HCT116 (cell line): ENCODE measurements around the gene DCP1B. TPM values are rescaled to one million over a fixed set of nuclear protein-coding genes. Genes with fewer than 3 reads are reported as not detected.

ENCODE experiments used
- ATAC-seq: fragments of 200-7000 bp; cut with Tn5 transposase; 2 replicates; pipeline ENCODE4 v1.9.1; 2020; ENCODE audit warnings: mild to moderate bottlenecking, moderate library complexity
- Bru-seq: library from RNA; stranded (reverse); fragments of 400-500 nt; gene quantifications from one replicate; lab custom pipeline; 2021; lab: Mats Ljungman, UMichigan
- BruChase-seq, 2 experiments: library from RNA; stranded (reverse); fragments of 400-500 nt; gene quantifications; one replicate each; lab custom pipeline; 2021; lab: Mats Ljungman, UMichigan
- BruUV-seq: library from RNA; stranded (reverse); fragments of 400-500 nt; replicated peaks from 2 replicates; lab custom pipeline; 2021; lab: Mats Ljungman, UMichigan
- CTCF ChIA-PET: fragments of 300-600 bp; sonication (Branson Sonifier 250); formaldehyde crosslinking; loops from one replicate; lab custom pipeline; 2021; ENCODE audit warnings: antibody characterized with exemption; lab: Charles Lee
- POLR2A ChIA-PET: fragments of 300-600, 350-600 bp; sonication (Branson Sonifier 250); formaldehyde crosslinking; loops from one replicate; lab custom pipeline; 2021; ENCODE audit warnings: antibody characterized with exemption; lab: Charles Lee
- RAD21 ChIA-PET, 2 experiments: fragments of 300-600 bp; sonication (Branson Sonifier 250); formaldehyde crosslinking; loops; one replicate each; lab custom pipeline; 2023; ENCODE audit warnings: low total read pairs in 2 of 2; ENCODE audit not compliant: uncharacterized antibody in 2 of 2, unreplicated experiment in 2 of 2, low non-redundant PET in 1 of 2; lab: Charles Lee
- DNase-seq: peaks from one replicate; pipeline ENCODE4 v3.0.0-alpha.2; 2010; ENCODE audit warnings: low read depth, low spot score
- H2AFZ ChIP-seq: fragments of 200-600 bp; shearing (Covaris generic), sonication (generic); 2 replicates; pipeline ENCODE4 v1.6.1; 2017; ENCODE audit warnings: low read depth, mixed run types, mixed read lengths, antibody characterized with exemption, low read length; ENCODE audit not compliant: poor library complexity, severe bottlenecking
- H3K27ac ChIP-seq: 2 replicates; pipeline ENCODE4 v1.5.1; 2012; ENCODE audit warnings: low read depth, low read length
- H3K27me3 ChIP-seq: fragments of 200-600 bp; sonication (generic); 2 replicates; pipeline ENCODE4 v1.6.1; 2016; ENCODE audit warnings: mixed run types, low read length, mixed read lengths; ENCODE audit not compliant: insufficient read depth
- H3K36me3 ChIP-seq, 2 experiments: fragments of 200-500 bp in 1 of 2; fragments of 200-600 bp in 1 of 2; sonication (Bioruptor generic) in 1 of 2; sonication (generic) in 1 of 2; 2 replicates each; pipeline versions ENCODE4 v1.5.1 to v1.6.1; 2014 to 2016; ENCODE audit warnings: low read length in 2 of 2, inconsistent platforms in 1 of 2, mixed read lengths in 1 of 2, mixed run types in 1 of 2; ENCODE audit not compliant: insufficient read depth in 2 of 2, control insufficient read depth in 1 of 2
- H3K4me1 ChIP-seq, 2 experiments: fragments of 200-600 bp in 1 of 2; sonication (generic) in 1 of 2; 2 replicates each; pipeline versions ENCODE4 v1.5.1 to v1.6.1; 2012 to 2017; ENCODE audit warnings: low read length in 2 of 2, inconsistent platforms in 1 of 2, mild to moderate bottlenecking in 1 of 2, mixed read lengths in 1 of 2, mixed run types in 1 of 2, moderate library complexity in 1 of 2; ENCODE audit not compliant: insufficient read depth in 2 of 2, control insufficient read depth in 1 of 2
- H3K4me2 ChIP-seq: fragments of 200-600 bp; sonication (generic); 2 replicates; pipeline ENCODE4 v1.6.1; 2017; ENCODE audit warnings: mixed run types, low read length, mixed read lengths
- H3K4me3 ChIP-seq, 2 experiments: fragments of 200-600 bp in 1 of 2; sonication (generic) in 1 of 2; replicated peaks in 1 of 2; 2 replicates each; pipeline ENCODE4 v1.5.1; 2011 to 2016; ENCODE audit warnings: low read length in 2 of 2, control low read depth in 1 of 2, low read depth in 1 of 2, mild to moderate bottlenecking in 1 of 2, mixed read lengths in 1 of 2, mixed run types in 1 of 2
- H3K79me2 ChIP-seq: fragments of 200-600 bp; sonication (generic); 2 replicates; pipeline ENCODE4 v1.6.1; 2017; ENCODE audit warnings: mild to moderate bottlenecking, mixed run types, low read length, moderate library complexity, mixed read lengths; ENCODE audit not compliant: insufficient read depth
- H3K9ac ChIP-seq: fragments of 200-600 bp; sonication (generic); 2 replicates; pipeline ENCODE4 v1.6.1; 2016; ENCODE audit warnings: low read length, mixed read lengths
- H3K9me2 ChIP-seq: fragments of 200-600 bp; sonication (generic), shearing (Covaris generic); 2 replicates; pipeline ENCODE4 v1.6.1; 2017; ENCODE audit warnings: mixed run types, mild to moderate bottlenecking, moderate library complexity; ENCODE audit not compliant: insufficient read depth
- H3K9me3 ChIP-seq, 2 experiments: fragments of 200-500 bp in 1 of 2; fragments of 200-600 bp in 1 of 2; sonication (Bioruptor generic) in 1 of 2; sonication (generic) in 1 of 2; 2 replicates each; pipeline ENCODE4 v1.6.1; 2014 to 2017; ENCODE audit warnings: low read length in 2 of 2, mixed read lengths in 2 of 2, inconsistent platforms in 1 of 2, low read depth in 1 of 2, mild to moderate bottlenecking in 1 of 2, mixed run types in 1 of 2, moderate library complexity in 1 of 2; ENCODE audit not compliant: control insufficient read depth in 1 of 2, insufficient read depth in 1 of 2
- H4K20me1 ChIP-seq: fragments of 200-600 bp; sonication (generic), shearing (Covaris generic); 2 replicates; pipeline ENCODE4 v1.6.1; 2017; ENCODE audit warnings: mixed run types, mild to moderate bottlenecking, moderate library complexity; ENCODE audit not compliant: insufficient read depth
- CBX3 ChIP-seq: IDR thresholded peaks from 2 replicates; pipeline ENCODE4 v1.6.1; 2012; ENCODE audit warnings: low read depth
- CEBPB ChIP-seq: IDR thresholded peaks from 2 replicates; pipeline ENCODE4 v1.6.1; 2012; ENCODE audit warnings: low read depth
- EGR1 ChIP-seq: IDR thresholded peaks from 2 replicates; pipeline ENCODE4 v1.6.1; 2012; ENCODE audit warnings: low read depth
- ELF1 ChIP-seq: IDR thresholded peaks from 2 replicates; pipeline ENCODE4 v1.6.1; 2012; ENCODE audit warnings: low read depth, borderline replicate concordance
- EZH2 ChIP-seq: fragments of 200-600 bp; sonication (generic); IDR thresholded peaks from 2 replicates; pipeline ENCODE4 v1.6.1; 2017; ENCODE audit warnings: antibody characterized with exemption, mixed run types
- EZH2phosphoT487 ChIP-seq: fragments of 200-600 bp; IDR thresholded peaks from 2 replicates; pipeline ENCODE4 v1.6.1; 2018; ENCODE audit warnings: antibody characterized with exemption, borderline replicate concordance
- JUND ChIP-seq: IDR thresholded peaks from 2 replicates; pipeline ENCODE4 v1.6.1; 2012
- RAD21 ChIP-seq: IDR thresholded peaks from 2 replicates; pipeline ENCODE4 v1.6.1; 2012; ENCODE audit warnings: low read depth, mild to moderate bottlenecking
- SIN3A ChIP-seq: IDR thresholded peaks from 2 replicates; pipeline ENCODE4 v1.6.1; 2012; ENCODE audit warnings: low read depth
- SRF ChIP-seq: IDR thresholded peaks from 2 replicates; pipeline ENCODE4 v1.6.1; 2012; ENCODE audit warnings: low read depth
- TCF7L2 ChIP-seq: IDR thresholded peaks from 2 replicates; pipeline ENCODE4 v1.7.0; 2011; ENCODE audit warnings: borderline replicate concordance, inconsistent platforms; ENCODE audit not compliant: insufficient read depth, insufficient read length; ENCODE audit errors: extremely low read depth
- YY1 ChIP-seq: IDR thresholded peaks from 2 replicates; pipeline ENCODE4 v1.6.1; 2011; ENCODE audit warnings: low read length, low read depth, moderate library complexity, mild to moderate bottlenecking; ENCODE audit not compliant: insufficient replicate concordance; ENCODE audit errors: extremely low read depth
- ZFX ChIP-seq: fragments of 450-650 bp; IDR thresholded peaks from 2 replicates; pipeline ENCODE4 v1.6.1; 2017
- ZNF274 ChIP-seq: fragments of 200-500 bp; sonication (Bioruptor generic); IDR thresholded peaks from 2 replicates; pipeline ENCODE4 v1.6.1; 2014; ENCODE audit warnings: mild to moderate bottlenecking, low read depth, low read length, inconsistent platforms
- intact Hi-C: fragments of 100-400 bp; cut with micrococcal nuclease; formaldehyde crosslinking; loops from 2 replicates; pipeline ENCODE4 v1.10.0; 2022
- long read RNA-seq: library from polyadenylated mRNA; unstranded; transcript quantifications from one replicate; pipeline ENCODE4 v2.0.0, GENCODE V29; 2021; ENCODE audit not compliant: unreplicated experiment
- polyA plus RNA-seq: library from polyadenylated mRNA; unstranded; fragments of >200 nt; gene quantifications from 2 replicates; pipeline ENCODE4 v1.2.1, GENCODE V29; 2012; ENCODE audit warnings: missing spikeins
- total RNA-seq: library from RNA; stranded (reverse); gene quantifications from one replicate; pipeline ENCODE4 v1.2.1, GENCODE V29; 2021; ENCODE audit not compliant: unreplicated experiment
- TF ChIP-seq, protein P1 (sequence below): IDR thresholded peaks from 2 replicates; pipeline ENCODE4 v1.6.1; 2012
- TF ChIP-seq, protein P2 (sequence below), 3 experiments: fragments of 200-600 bp in 1 of 3; sonication (generic) in 1 of 3; IDR thresholded peaks in 2 of 3; conservative IDR thresholded peaks in 1 of 3; 2 replicates each; pipeline ENCODE4 v1.5.1; 2012 to 2017; ENCODE audit warnings: low read depth in 2 of 3, low read length in 2 of 3, antibody characterized with exemption in 1 of 3, borderline replicate concordance in 1 of 3, control low read depth in 1 of 3, mild to moderate bottlenecking in 1 of 3, mixed read lengths in 1 of 3, mixed run types in 1 of 3, moderate library complexity in 1 of 3; ENCODE audit not compliant: insufficient read depth in 1 of 3
- TF ChIP-seq, protein P3 (sequence below): IDR thresholded peaks from 2 replicates; pipeline ENCODE4 v1.6.1; 2011; ENCODE audit warnings: mild to moderate bottlenecking, low read length, moderate library complexity; ENCODE audit not compliant: insufficient replicate concordance; ENCODE audit errors: extremely low read depth

Gene DCP1B
- 13.8 TPM for total RNA-seq
- polyA plus RNA-seq = 9.1 and 13.1 TPM in 2 replicates
- percentile 73 among the genes with signal in this experiment for Bru-seq, nascent RNA
- BruChase-seq, experiment 1, labeled RNA remaining after a 6-hour chase = percentile 51 among the genes with signal in this experiment
- BruChase-seq, experiment 2, labeled RNA remaining after a 2-hour chase = percentile 59 among the genes with signal in this experiment
- long read RNA-seq, transcript DCP1B-201 (9 exons, 2,086 nt) = major isoform, 18 of 23 reads
- long read RNA-seq, partial matches to known transcripts = 5 of 23 reads
- long read RNA-seq, other reads (novel, unspliced or antisense) = 0 of 23 reads

DNA sequence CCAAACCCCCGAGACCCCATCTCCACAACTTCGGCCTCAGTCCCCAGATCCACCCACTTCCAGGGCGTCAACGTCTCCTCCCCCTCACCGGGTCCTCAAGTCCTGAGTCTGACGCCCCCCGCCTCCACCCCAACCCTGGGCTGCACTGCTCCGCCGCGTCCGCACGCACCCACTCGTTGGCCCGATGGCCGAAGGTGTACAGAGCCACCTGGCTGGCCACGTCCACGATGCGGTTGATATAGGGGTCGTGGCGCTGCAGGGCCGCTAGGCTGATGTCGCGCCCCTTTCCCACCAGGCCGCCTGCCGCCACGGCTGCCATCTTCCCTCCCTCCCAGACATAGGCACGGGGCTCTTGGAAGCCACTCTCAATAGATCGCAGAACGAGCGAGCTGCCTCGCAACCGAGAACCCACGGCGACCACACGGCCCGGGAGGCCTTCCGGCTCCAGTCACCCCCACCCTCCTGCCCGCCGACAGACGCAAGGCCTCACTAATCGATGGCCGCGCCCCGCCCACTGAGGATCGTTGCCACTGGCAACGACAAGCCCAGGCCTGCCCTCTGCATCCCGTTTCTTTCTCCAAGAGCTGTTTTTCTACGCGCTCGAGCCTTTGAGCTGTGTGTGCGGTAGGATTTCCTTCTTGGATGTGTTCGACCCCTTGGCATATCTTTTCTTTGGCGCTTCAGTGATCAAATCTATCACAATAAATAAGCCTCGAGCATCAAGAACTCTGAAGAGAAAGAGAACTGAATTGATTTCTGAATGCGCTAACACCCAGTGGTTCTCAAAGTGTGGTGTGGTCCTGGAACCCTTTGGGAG lies at the start of gene DCP1B:
Gene DCP1B, minus strand, starts transcription at position 345 of the 817 bp plus-strand sequence. Its CDS starts 26 bp downstream, at position 319.
- POLR2A ChIA-PET = interaction anchor here (1.0 kb wide), 1 partner anchor 14 kb away, joined by 3 read pairs; no protein-coding TSS in a partner anchor
- TF ChIP-seq EGR1 (peak; percentile 87), YY1 (peak; percentile 92), CBX3 (peak; percentile 76; the same call in 1 of the 2 replicates), JUND (no peak), ZFX (peak; percentile 72), EZH2 (no peak), CEBPB (no peak), SIN3A (peak; percentile 65; the same call in 1 of the 2 replicates), EZH2phosphoT487 (no peak), TCF7L2 (peak; percentile 99), RAD21 (no peak), ELF1 (peak; percentile 50), SRF (peak; percentile 92), ZNF274 (no peak)
- TF ChIP-seq, protein P1, sequence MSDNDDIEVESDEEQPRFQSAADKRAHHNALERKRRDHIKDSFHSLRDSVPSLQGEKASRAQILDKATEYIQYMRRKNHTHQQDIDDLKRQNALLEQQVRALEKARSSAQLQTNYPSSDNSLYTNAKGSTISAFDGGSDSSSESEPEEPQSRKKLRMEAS = peak; percentile 85
- TF ChIP-seq, protein P2, sequence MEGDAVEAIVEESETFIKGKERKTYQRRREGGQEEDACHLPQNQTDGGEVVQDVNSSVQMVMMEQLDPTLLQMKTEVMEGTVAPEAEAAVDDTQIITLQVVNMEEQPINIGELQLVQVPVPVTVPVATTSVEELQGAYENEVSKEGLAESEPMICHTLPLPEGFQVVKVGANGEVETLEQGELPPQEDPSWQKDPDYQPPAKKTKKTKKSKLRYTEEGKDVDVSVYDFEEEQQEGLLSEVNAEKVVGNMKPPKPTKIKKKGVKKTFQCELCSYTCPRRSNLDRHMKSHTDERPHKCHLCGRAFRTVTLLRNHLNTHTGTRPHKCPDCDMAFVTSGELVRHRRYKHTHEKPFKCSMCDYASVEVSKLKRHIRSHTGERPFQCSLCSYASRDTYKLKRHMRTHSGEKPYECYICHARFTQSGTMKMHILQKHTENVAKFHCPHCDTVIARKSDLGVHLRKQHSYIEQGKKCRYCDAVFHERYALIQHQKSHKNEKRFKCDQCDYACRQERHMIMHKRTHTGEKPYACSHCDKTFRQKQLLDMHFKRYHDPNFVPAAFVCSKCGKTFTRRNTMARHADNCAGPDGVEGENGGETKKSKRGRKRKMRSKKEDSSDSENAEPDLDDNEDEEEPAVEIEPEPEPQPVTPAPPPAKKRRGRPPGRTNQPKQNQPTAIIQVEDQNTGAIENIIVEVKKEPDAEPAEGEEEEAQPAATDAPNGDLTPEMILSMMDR (IDR thresholded peaks at IDR 0.05 in 2 of 3, conservative IDR thresholded peaks at IDR 0.05 in 1 of 3; ENCODE audit: borderline replicate concordance in 1 of 3, insufficient read depth in 1 of 3, low read depth in 2 of 3, low read length in 2 of 3) = no peak
- TF ChIP-seq, protein P3, sequence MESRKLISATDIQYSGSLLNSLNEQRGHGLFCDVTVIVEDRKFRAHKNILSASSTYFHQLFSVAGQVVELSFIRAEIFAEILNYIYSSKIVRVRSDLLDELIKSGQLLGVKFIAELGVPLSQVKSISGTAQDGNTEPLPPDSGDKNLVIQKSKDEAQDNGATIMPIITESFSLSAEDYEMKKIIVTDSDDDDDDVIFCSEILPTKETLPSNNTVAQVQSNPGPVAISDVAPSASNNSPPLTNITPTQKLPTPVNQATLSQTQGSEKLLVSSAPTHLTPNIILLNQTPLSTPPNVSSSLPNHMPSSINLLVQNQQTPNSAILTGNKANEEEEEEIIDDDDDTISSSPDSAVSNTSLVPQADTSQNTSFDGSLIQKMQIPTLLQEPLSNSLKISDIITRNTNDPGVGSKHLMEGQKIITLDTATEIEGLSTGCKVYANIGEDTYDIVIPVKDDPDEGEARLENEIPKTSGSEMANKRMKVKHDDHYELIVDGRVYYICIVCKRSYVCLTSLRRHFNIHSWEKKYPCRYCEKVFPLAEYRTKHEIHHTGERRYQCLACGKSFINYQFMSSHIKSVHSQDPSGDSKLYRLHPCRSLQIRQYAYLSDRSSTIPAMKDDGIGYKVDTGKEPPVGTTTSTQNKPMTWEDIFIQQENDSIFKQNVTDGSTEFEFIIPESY = peak; percentile 37

More for the DNA sequence above, at the start of gene DCP1B:
- DNase-seq (peak; percentile 90), ATAC-seq (peak; percentile 99)
- Histone ChIP-seq H3K4me1 (peaks cover 11 to 15% of the 10 kb centered on the region in 2 experiments), H3K4me3 (peak within 1 kb of the TSS; percentile 92), H3K9me3 (no peaks in the 10 kb centered on the region), H3K27me3 (no peaks in the 10 kb centered on the region), H3K4me2 (peak within 1 kb of the TSS; percentile 87), H3K27ac (peak within 1 kb of the TSS; percentile 97), H3K79me2 (peaks cover 17% of the 10 kb centered on the region), H2AFZ (peak within 1 kb of the TSS; percentile 49), H4K20me1 (no peaks in the 10 kb centered on the region), H3K36me3 (no peaks in the 10 kb centered on the region), H3K9me2 (no peaks in the 10 kb centered on the region), H3K9ac (peak within 1 kb of the TSS; percentile 90)
- RAD21 ChIA-PET = no interaction called here
- intact Hi-C loops = no loop called here
- no TSS peak for BruUV-seq
- CTCF ChIA-PET = no interaction called here
